Measurements from ENCODE around the gene EMILIN3.

- no peak for TF ChIP-seq ZNF645 (tag by site-specific recombination; IDR thresholded peaks at IDR 0.05)
- no peak for TF ChIP-seq CTCF (tag by site-specific recombination; IDR thresholded peaks at IDR 0.05)
- TF ChIP-seq ZNF140 (tag by site-specific recombination; IDR thresholded peaks at IDR 0.05) = no peak
- TF ChIP-seq, protein P1, sequence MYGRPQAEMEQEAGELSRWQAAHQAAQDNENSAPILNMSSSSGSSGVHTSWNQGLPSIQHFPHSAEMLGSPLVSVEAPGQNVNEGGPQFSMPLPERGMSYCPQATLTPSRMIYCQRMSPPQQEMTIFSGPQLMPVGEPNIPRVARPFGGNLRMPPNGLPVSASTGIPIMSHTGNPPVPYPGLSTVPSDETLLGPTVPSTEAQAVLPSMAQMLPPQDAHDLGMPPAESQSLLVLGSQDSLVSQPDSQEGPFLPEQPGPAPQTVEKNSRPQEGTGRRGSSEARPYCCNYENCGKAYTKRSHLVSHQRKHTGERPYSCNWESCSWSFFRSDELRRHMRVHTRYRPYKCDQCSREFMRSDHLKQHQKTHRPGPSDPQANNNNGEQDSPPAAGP (tag by site-specific recombination; IDR thresholded peaks at IDR 0.05) = no peak
- no peak for TF ChIP-seq SALL2 (tag by site-specific recombination; IDR thresholded peaks at IDR 0.05; ENCODE audit: borderline replicate concordance)
- no peak for TF ChIP-seq KLF7 (tag by site-specific recombination; IDR thresholded peaks at IDR 0.05; ENCODE audit: borderline replicate concordance)
- TF ChIP-seq, protein P2, sequence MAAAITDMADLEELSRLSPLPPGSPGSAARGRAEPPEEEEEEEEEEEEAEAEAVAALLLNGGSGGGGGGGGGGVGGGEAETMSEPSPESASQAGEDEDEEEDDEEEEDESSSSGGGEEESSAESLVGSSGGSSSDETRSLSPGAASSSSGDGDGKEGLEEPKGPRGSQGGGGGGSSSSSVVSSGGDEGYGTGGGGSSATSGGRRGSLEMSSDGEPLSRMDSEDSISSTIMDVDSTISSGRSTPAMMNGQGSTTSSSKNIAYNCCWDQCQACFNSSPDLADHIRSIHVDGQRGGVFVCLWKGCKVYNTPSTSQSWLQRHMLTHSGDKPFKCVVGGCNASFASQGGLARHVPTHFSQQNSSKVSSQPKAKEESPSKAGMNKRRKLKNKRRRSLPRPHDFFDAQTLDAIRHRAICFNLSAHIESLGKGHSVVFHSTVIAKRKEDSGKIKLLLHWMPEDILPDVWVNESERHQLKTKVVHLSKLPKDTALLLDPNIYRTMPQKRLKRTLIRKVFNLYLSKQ (tag by site-specific recombination; IDR thresholded peaks at IDR 0.05; ENCODE audit: borderline replicate concordance) = no peak
- TF ChIP-seq REST (tag by site-specific recombination; IDR thresholded peaks at IDR 0.05) = no peak
- TF ChIP-seq ZBTB21 (tag by site-specific recombination; IDR thresholded peaks at IDR 0.05) = no peak
- TF ChIP-seq ZNF747 (tag by site-specific recombination; IDR thresholded peaks at IDR 0.05) = no peak
Measured at GRCh38 chr20:41355192-41355591, 11.4 kb downstream of the EMILIN3 start.
